ENCODE measurements around the gene DGUOK. TPM values are rescaled to one million over a fixed set of nuclear protein-coding genes. Genes with fewer than 3 reads are reported as not detected.

Gene DGUOK
- polyA plus RNA-seq, 1 donor from 2014 or later = 168 TPM

GRCh38 chr2:73891276-73891901, 35.3 kb upstream of the DGUOK start:
- no peak overlapping the region for H3K4me3 ChIP-seq (ENCODE audit: low read length)
- no peaks in the 10 kb centered on the region for H3F3A ChIP-seq (ENCODE audit: insufficient read depth, low read length, poor library complexity, severe bottlenecking)
- no peak overlapping the region for H3K27ac ChIP-seq (ENCODE audit: low read length)
- no peaks in the 10 kb centered on the region for H3K9me2 ChIP-seq (ENCODE audit: insufficient read depth, low read length)
- no peak overlapping the region for H3K4me2 ChIP-seq (ENCODE audit: low read length)
- no peaks in the 10 kb centered on the region for H4K20me1 ChIP-seq (ENCODE audit: insufficient read depth)
- no peak overlapping the region for H3K9ac ChIP-seq (ENCODE audit: low read length)
- no peaks in the 10 kb centered on the region for H3K36me3 ChIP-seq (ENCODE audit: insufficient read depth, low read length)
- H3K9me3 ChIP-seq (ENCODE audit: low read length) = no peaks in the 10 kb centered on the region
- no peaks in the 10 kb centered on the region for H3K79me2 ChIP-seq (replicated peaks; ENCODE audit: insufficient read depth, low read length)
- no peaks in the 10 kb centered on the region for H3K27me3 ChIP-seq (ENCODE audit: insufficient read depth, low read depth, low read length)
- no peak for TF ChIP-seq TAF1 (IDR thresholded peaks at IDR 0.05; ENCODE audit: low read depth)
- TF ChIP-seq REST (IDR thresholded peaks at IDR 0.05; ENCODE audit: borderline replicate concordance) = no peak
- TF ChIP-seq EZH2 (IDR thresholded peaks at IDR 0.05; ENCODE audit: borderline replicate concordance, insufficient read depth, low read length, poor library complexity, severe bottlenecking) = no peak
- TF ChIP-seq EP300 (conservative IDR thresholded peaks at IDR 0.05; ENCODE audit: poor library complexity, severe bottlenecking) = no peak
- no peak for TF ChIP-seq SMC3 (conservative IDR thresholded peaks at IDR 0.05; ENCODE audit: poor library complexity)
- no peak for TF ChIP-seq MXI1 (conservative IDR thresholded peaks at IDR 0.05; ENCODE audit: poor library complexity, severe bottlenecking)
- no peak overlapping the region for H2AFZ ChIP-seq (ENCODE audit: low read depth, low read length)

GRCh38 chr2:73892631-73893329, 33.9 kb upstream of the DGUOK start, which contains the start of gene ACTG2:
TSS of gene ACTG2 (plus strand) at chr2:73893008. CDS start at chr2:73901312, 8,304 bp downstream.
- H3K27me3 ChIP-seq (ENCODE audit: insufficient read depth, low read depth, low read length) = no peaks in the 10 kb centered on the region
- no peak within 1 kb of the TSS for H3K4me2 ChIP-seq (ENCODE audit: low read length)
- H3K36me3 ChIP-seq (ENCODE audit: insufficient read depth, low read length) = no peaks in the 10 kb centered on the region
- H3K9ac ChIP-seq (ENCODE audit: low read length) = no peak within 1 kb of the TSS
- H3F3A ChIP-seq (ENCODE audit: insufficient read depth, low read length, poor library complexity, severe bottlenecking) = no peaks in the 10 kb centered on the region
- H2AFZ ChIP-seq (ENCODE audit: low read depth, low read length) = no peak within 1 kb of the TSS
- no peaks in the 10 kb centered on the region for H3K9me3 ChIP-seq (ENCODE audit: low read length)
- H3K4me3 ChIP-seq (ENCODE audit: low read length) = no peak within 1 kb of the TSS
- no peaks in the 10 kb centered on the region for H4K20me1 ChIP-seq (ENCODE audit: insufficient read depth)
- H3K9me2 ChIP-seq (ENCODE audit: insufficient read depth, low read length) = no peaks in the 10 kb centered on the region
- TF ChIP-seq REST (IDR thresholded peaks at IDR 0.05; ENCODE audit: borderline replicate concordance) (no peak), POLR2AphosphoS5 (IDR thresholded peaks at IDR 0.05) (no peak), CTCF (IDR thresholded peaks at IDR 0.05; ENCODE audit: poor library complexity, severe bottlenecking) (no peak), EZH2 (IDR thresholded peaks at IDR 0.05; ENCODE audit: borderline replicate concordance, insufficient read depth, low read length, poor library complexity, severe bottlenecking) (no peak), EP300 (conservative IDR thresholded peaks at IDR 0.05; ENCODE audit: poor library complexity, severe bottlenecking) (no peak), MXI1 (conservative IDR thresholded peaks at IDR 0.05; ENCODE audit: poor library complexity, severe bottlenecking) (no peak), RAD21 (conservative IDR thresholded peaks at IDR 0.05) (no peak), SMC3 (conservative IDR thresholded peaks at IDR 0.05; ENCODE audit: poor library complexity) (no peak), TAF1 (IDR thresholded peaks at IDR 0.05; ENCODE audit: low read depth) (no peak)
- no peak within 1 kb of the TSS for H3K27ac ChIP-seq (ENCODE audit: low read length)
- H3K79me2 ChIP-seq (replicated peaks; ENCODE audit: insufficient read depth, low read length) = no peaks in the 10 kb centered on the region

Measured in neural cell (in vitro differentiated cells).